HT-29 (cell line): ENCODE results near the gene OR4D9. TPM values are rescaled to one million over a fixed set of nuclear protein-coding genes. Genes with fewer than 3 reads are reported as not detected.
A peak's percentile ranks its signal among the peaks of the same experiment; 100 is the strongest.
"Not testable (repeated sequence)": the region's sequence is repeated elsewhere in the genome, so short reads cannot be mapped to it uniquely, and the experiment has no call there.

Experiments used
- DNase-seq: peaks from one replicate; pipeline ENCODE4 v3.0.0-alpha.2; 2015; ENCODE audit warnings: low spot score
- total RNA-seq: library from RNA; depleted of rRNA; stranded (reverse); fragments of >200 nt; shearing (Covaris generic); gene quantifications from 2 replicates; pipeline ENCODE4 v1.2.3, GENCODE V29; 2014; rRNA removed

The OR4D9 gene
- not detected in 2 replicates for total RNA-seq

DNA sequence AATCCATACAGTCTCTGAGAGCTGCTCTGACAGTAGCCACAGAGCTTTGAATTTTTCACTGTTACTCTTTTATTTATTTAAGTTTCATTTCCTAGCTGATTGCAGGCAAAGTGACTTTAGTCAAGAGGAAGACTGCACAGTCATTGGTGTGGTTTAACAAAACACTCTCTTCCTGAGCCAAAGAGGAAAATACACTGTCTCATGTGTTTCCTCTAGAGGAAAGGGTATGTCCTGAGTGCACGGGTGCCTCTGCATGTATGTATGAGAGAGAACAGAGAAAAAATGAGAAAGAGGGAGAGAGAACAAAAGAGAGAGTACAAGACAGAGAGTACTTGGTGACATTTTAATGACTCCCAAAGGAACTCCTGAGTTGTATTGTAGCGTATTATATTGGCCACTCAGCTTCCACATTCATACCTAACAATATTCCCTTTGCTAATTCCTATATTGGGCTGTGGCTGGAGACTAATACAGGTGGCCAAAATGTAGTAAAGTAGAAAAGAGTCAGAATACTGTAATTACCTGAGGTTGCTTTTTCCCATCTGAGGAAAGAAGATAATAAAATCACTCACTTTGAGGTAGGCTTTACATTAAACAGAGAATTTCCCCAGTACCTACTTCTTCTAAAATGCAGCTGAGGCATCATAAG lies at the start of gene OR4D9:
TSS of gene OR4D9 (plus strand) at position 599 of the 649 bp plus-strand sequence. CDS start 3,374 bp downstream, outside the sequence.
- DNase-seq: no peak

- DNase-seq: peak; percentile 23
Measured at GRCh38 chr11:59463190-59463641, 48.1 kb upstream of the OR4D9 start.

DNA sequence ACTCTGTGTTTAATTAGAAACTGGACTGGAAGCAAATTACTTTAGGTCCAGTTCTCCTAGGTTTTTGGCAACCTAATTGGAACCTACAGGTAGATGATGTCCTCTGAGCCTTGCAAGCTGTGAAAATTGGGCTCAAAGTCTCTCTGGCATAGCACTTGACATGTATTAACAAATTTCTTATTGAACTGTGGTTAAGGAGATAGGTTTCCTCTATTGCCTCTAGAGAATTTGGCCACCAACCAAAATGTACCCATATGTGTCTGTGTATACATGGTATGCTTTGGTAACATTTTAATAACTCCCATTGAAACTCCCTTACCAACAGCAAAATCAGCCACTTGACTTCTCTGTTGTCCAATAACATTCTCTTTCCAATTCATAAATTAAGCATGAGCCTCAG lies 38.3 kb upstream of the OR4D9 start, which contains the start of gene OR4D10:
TSS of gene OR4D10 (plus strand) at position 301 of the 400 bp plus-strand sequence. CDS start 4,115 bp downstream, outside the sequence.
- no peak for DNase-seq

DNA sequence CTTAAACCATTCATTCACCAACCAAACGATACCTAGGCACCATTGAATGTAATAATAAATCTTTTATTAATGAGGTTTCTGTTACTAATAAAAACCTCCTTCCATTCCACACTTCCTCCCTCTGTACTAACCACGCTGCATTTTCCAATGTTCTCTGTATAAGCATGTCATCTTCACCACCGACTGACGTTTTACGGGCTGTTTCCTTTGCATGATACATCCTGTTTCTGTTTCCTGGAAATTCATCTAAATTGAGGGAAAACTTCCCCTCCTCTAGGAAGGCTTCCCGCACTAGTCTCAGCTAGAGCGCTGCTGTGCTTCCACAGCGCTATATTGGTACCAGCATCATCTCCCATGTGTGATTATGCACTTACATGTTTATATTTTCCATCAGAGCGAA lies 36.2 kb upstream of the OR4D9 start:
- DNase-seq: no peak

- DNase-seq: no peak
Measured at GRCh38 chr11:59479906-59480305, 31.4 kb upstream of the OR4D9 start.

- no peak for DNase-seq
Measured at GRCh38 chr11:59480359-59480758, 31.0 kb upstream of the OR4D9 start.

- DNase-seq: no peak
Measured at GRCh38 chr11:59501931-59502330, 9.4 kb upstream of the OR4D9 start.

GRCh38 chr11:59503276-59503675 lies 8.1 kb upstream of the OR4D9 start, which contains the start of gene OR4D11:
Gene OR4D11 (plus strand): TSS chr11:59503576. CDS start chr11:59503576, 0 bp downstream.
- DNase-seq: no peak

DNA sequence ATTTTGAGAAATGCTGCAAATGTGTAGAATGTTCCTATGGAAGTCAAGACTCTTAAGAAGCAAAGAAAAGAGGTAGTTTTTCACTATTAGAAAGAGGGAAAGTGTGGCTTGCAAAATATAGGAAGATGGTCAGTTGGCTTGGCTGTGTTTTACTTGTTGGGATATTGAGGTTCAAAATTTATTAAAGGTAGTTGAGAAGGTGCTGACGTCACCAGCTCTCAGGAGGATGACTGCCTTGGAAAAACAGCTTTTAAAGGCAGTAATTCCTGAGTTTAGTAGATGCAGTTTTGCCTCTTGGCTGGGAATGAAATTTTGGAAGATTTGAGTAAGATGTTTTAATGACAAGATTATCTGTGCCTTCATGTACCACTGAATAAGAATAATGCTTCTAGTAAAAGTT lies 336 bp downstream of the OR4D9 start:
- DNase-seq: no peak

DNA sequence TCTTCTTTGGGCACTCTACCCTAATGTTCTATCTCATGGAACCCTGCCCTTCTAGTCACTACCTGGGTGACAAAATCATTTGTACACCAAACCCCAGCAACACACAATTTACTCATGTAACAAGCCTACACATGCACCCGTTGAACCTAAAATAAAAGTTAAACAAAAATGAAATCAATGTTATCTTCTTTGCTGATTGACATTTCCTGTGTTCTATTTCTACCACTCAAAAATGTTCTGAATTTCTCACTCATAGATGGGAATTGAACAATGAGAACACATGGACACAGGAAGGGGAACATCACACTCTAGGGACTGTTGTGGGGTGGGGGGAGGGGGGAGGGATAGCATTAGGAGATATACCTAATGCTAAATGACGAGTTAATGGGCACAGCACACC lies 8.8 kb downstream of the OR4D9 start:
- not testable (repeated sequence) for DNase-seq

GRCh38 chr11:59520741-59521140 lies 9.4 kb downstream of the OR4D9 start:
- DNase-seq: no peak

- DNase-seq: peak; percentile 22
Measured at GRCh38 chr11:59523541-59523940, 12.2 kb downstream of the OR4D9 start.

DNA sequence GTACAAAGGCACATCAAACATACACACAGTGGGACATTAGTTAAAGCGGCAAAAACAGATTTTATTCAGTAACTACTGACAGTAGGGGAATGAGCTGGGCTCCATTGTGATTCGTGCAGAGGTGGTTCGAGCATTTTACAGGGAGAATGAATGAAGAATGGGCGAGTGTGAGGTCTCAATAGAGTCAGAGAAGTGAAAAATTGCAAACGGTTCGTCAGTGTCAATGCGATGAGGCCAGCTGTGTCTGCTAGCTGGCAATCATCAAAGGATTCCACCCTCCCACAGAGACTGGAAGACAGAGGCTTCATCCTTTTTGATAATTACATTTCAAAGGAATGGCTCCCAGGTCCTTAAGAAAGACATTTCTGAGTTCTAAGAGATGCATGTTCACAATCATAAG lies 17.4 kb downstream of the OR4D9 start:
- no peak for DNase-seq

GRCh38 chr11:59532620-59533019 lies 21.3 kb downstream of the OR4D9 start:
- no peak for DNase-seq

DNA sequence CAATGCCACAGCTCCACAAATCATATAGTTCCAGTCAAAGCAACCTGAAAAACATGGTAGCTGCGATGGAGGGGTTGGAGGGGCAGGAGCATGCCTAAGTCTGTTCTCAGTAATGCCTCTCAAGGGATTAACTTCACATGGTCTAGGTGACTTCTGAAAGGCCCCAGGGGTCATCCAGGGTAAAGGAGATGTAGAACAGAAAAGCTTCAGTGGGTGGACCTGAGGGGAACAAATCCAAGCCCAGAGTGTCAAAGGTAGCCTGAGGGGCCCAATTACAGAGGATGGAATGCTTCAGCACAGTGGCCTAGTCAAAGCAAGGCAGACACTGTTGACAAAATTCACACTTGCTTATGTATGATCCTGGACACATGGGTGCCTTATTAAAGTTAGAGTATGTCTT lies 23.3 kb downstream of the OR4D9 start:
- no peak for DNase-seq

DNA sequence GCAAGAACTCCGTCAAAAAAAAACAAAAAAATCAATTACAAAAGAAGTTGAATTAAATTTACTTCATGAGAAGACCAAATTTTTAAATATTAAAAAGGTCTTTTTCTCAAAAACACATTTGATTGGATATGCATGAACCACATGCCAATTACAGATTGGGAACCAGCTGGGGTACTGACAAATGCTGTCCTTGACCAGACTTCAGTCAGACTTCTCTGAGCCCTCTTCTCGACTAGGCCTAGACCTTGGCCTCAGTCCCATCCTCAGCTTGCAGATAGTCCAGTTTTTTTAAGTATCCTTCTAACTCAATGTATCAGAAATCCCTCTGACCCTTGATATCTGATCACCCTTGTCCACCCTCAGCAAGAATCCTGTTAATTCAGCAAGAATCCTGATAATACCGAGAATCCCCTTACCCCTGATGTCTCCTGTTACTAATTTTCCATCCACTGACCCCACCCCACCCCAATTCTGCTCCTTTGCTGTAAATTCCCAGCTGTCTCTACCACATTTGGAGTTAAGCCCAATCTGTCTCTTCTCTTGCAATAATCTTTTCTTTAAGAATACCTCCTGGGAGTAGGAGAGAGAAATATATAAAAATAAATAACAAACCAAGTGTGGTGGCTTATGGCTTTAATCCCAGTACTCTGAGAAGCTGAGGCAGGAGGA lies 30.9 kb downstream of the OR4D9 start:
- DNase-seq: no peak

DNA sequence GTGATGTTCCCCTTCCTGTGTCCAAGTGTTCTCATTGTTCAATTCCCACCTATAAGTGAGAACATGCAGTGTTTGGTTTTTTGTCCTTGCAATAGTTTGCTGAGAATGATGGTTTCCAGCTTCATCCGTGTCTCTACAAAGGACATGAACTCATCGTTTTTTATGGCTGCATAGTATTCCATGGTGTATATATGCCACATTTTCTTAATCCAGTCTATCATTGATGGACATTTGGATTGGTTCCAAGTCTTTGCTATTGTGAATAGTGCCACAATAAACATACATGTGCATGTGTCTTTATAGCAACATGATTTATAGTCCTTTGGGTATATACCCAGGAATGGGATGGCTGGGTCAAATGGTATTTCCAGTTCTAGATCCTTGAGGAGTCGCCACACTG lies 32.4 kb downstream of the OR4D9 start:
- DNase-seq: not testable (repeated sequence)

- no peak for DNase-seq
Measured at GRCh38 chr11:59544869-59545178, 33.5 kb downstream of the OR4D9 start.

DNA sequence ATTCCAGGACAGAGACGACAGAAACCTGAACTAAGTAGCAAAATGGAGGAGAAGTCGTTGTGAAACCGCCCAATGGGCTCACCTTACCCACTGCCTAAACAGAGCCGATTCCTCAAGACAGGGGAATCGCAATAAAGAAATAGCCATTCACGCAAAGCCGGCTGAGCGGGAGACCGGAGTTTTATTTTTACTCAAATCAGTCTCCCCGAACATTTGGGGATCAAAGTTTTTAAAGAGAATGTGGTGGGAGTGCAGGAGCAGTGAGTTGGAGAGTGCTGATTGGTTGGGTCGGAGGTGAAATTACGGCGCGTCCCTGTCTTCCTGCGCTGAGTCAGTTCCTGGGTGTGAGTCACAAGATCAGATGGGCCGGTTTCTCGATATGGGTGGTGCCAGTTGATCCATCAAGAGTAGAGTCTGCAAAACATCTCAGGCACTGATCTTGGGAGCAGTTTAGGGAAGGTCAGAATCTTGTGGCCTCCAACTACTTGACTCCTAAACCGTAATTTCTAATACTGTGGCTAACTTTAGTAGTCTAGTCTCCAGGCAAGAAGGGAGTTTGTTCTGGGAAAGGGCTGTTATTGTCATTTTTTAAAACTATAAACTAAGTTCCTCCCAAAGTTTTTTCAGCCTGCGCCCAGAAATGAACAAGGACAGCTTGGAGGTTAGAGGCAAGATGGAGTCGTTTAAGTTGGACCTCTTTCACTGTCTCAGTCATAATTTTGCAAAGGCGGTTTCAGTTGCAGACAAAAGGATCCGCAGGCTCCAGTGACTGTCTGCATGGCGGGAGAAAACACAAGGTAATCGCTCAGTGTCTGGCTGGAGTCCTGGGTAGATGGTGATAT lies 34.1 kb downstream of the OR4D9 start:
- DNase-seq: peak; percentile 97

DNA sequence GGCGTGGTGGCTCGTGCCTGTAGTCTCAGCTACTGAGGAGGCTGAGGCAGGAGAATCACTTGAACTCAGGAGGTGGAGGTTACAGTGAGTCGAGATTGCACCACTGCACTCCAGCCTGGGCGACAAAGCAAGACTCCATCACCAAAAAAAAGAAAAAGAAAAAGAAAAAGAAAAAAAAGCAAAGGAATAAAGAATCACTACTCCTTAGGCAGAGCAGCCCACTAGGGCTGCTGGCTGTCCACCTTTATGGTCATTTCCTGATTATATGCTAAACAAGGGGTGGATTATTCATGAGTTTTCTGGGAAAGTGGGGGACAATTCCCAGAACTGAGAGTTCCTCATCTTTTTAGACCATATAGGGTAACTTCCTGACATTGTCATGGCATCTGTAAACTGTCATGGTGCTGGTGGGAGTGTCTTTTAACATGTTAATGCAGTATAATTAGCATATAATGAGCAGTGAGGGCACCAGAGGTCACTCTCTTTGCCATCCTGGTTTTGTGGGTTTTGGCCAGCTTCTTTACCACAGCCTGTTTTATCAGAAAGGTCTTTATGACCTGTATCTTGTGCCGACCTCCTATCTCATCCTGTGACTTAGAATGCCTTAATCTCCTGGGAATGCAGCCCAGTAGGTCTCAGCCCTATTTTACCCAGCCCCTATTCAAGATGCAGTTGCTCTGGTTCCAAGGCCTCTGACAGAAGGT lies 36.4 kb downstream of the OR4D9 start:
- DNase-seq: not testable (repeated sequence)

- DNase-seq: no peak
Measured at GRCh38 chr11:59548309-59548656, 36.9 kb downstream of the OR4D9 start.

DNA sequence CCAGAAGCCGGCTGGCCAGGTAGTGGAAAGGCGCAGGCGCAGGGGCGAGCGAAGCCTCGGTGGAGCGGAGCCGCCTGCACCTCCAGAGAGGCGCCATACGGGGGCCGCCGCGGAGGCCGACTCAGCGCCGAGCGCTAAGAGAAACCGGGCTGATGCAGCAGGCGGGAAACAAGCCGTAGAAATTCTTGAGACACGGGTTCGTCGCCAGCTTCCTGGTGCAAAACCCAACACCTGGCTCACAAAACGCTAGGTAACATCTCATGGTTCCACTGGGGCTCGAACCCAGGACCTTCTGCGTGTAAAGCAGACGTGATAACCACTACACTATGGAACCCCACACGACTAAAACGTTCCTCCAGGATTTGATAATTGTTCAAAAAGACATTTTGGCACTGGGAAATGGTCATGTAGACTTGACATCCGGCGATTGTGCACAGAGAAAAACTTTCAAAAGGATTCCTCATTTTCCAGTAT lies 39.1 kb downstream of the OR4D9 start:
- DNase-seq: peak; percentile 99
